HG02840 (cell line): ENCODE measurements around the gene CSF3R.
A peak's percentile ranks its signal among the peaks of the same experiment; 100 is the strongest.

Source experiments
- ATAC-seq: cut with Tn5 transposase; IDR thresholded peaks from one replicate; pipeline ENCODE4 v1.9.1; 2021; ENCODE audit warnings: mild to moderate bottlenecking, moderate library complexity, moderate number of reproducible peaks; ENCODE audit not compliant: unreplicated experiment, low FRiP score

CSF3R gene

DNA sequence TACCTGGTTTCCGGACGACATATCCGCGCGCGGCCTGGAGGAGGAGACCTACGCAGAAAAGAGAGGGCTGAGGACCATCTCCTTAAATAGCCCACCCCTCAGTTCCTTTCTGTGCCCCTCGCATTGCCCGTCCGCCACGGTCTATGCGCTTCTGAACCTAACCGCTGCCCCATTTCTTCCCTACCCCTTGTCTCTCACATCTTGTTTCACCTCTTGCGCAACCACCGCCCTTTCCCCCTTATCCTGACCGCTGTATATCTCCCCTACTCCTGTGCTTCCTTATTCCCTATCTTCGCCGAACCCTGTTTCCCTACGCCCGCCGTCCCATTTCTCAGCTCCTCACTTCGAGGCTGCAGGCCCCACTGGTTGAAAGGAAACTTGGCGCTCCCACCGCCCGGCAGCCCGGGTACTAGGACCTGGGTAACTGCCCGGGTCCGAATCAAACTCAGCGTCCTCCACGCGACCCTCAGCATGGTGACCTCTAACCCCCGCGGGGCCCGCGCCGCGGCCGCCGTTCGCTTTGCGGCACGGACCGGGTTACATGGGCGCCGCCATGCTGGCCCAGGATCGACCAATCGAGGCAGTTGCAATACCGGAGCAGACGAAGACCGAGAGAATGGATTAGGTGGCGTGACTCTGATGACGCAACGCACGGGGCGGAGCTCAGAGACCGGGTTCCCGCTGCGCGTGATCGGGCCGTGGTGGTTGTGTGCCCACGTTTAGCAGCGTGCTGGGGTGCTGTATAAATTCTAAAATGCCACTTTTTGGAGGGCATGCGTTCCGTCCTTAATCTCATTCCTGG lies 18.7 kb downstream of the CSF3R start, which contains the start of gene MRPS15:
Gene MRPS15 (minus strand): TSS at position 582 of the 802 bp plus-strand sequence. CDS start 109 bp downstream, at position 473.
- peak; percentile 80 for ATAC-seq

- ATAC-seq = no peak
These were observed 19.3 kb downstream of the CSF3R start for GRCh38 chr1:36463463-36463802.

DNA sequence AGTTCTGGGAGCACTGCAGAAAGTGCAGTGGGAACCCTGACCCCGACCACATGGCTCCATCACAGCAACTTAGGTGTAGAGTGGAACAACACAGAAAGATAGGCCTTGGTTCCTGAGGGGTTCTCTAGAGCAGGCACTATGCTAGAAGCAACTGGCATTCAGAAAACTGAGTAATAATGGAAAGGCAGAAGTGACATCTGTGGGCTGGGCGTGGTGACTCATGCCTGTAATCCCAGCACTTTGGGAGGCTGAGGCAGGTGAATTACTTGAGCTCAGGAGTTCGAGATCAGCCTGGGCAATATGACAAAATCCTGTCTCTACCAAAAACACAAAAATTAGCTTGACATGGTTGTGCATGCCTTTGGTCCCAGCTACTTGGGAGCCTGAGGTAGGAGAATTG lies 23.8 kb downstream of the CSF3R start:
- ATAC-seq = no peak

DNA sequence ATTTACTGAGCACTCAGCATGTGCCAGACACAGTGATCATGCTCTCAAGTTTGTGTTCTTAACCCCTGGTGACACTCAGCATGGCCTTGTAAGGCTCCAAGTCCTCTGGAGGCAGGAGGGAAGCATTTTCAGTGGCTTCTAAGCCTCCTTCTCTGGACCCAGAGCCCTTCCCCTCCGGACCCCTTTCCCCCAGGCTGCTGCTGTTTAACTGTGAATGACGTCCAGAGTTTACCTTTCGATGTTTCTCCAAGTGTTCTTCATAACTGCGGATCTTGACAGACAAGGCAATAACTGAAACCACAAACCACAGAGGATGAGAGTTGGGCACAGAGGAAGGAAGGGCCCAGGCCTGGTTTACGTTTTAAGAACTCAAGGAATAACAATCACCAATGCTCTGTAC lies 25.0 kb downstream of the CSF3R start:
- ATAC-seq = no peak

- no peak for ATAC-seq
These were observed 26.3 kb downstream of the CSF3R start for GRCh38 chr1:36456391-36456928.

DNA sequence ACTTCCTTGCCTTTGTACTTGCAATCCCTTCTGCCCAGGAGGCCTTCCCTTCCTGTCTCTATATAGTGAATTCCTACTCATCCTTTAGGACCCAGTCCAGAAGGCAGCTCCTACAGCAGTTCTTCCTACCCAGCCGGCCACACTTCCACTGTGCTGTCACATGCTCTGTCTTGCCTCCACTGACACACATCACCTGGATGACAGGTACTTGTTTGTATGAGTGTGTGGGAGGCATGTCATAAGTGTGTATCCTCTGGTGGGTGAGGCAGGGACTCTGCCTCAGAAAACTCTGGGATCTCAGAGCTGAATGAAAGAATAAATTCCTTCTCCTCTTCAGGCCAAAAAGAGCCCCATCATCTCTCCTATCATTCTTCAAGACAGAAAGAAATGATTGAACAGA lies 27.3 kb downstream of the CSF3R start:
- ATAC-seq = no peak

- no peak for ATAC-seq
These were observed 28.9 kb downstream of the CSF3R start for GRCh38 chr1:36453600-36454388.

DNA sequence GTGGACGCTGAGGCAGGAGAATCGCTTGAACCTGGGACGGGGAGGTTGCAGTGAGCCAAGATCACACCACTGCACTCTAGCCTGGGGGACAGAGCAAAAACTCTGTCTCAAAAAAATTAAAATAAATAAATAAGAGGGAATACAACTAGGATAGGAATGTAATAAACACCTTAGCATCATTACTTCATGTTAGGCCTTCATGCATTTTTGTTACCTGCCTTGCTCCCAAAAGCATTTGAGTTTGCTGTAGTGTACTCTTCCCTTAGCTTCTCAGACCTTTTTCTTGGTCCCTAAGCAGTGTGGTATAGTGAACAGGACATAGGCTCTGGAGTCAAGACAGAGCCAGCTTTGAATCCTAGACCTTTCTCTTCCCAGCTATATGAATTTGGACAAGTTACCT lies 29.7 kb downstream of the CSF3R start:
- ATAC-seq = no peak

DNA sequence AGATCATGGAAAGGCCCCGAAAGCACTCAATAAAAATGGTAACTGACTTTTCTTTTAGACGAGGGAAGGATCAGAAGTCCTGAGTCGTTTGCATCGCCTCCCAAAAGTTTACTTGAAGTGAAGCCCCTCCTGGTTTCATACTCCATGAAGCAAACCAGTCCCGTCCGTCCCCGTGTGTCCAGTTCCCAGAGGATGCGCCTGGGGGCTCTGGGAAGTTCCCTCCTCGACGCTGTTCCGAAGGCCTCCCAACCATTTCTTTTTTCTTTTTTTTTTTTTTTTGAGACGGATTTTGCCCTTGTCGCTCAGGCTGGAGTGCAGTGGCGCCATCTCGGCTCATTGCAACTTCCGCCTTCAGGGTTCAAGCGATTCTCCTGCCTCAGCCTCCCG lies 31.8 kb downstream of the CSF3R start:
- ATAC-seq = no peak

GRCh38 chr1:36450270-36450918 lies 32.3 kb downstream of the CSF3R start, which contains the start of gene OSCP1:
OSCP1 (minus strand) TSS chr1:36450451; CDS start chr1:36450369, 82 bp downstream.
- peak; percentile 95 for ATAC-seq

DNA sequence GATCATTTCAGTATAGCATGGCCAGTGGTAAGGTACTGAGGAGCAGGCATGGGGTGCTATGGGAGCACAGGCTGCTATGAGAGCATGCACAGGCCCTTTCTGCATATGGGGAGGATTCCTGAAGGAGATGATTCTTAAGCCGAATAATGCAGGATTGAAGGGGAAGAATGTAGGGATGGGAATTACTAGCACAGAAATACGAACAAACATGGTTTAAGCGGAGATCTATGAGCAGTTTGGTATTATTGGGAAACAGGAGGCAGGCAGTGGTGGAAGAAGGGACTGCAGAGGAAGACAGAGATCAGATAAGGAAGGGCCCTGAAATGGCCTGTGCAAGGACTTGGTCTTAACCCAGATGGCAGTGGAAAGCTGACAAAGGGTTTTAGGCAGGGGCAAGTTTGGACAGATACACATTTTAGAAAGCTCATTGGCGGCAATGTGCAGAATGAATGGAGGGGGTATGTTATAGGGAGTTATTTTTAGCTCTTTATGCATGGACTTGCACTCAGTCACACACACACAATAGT lies 34.1 kb downstream of the CSF3R start:
- ATAC-seq = no peak

GRCh38 chr1:36447450-36447849 lies 35.3 kb downstream of the CSF3R start:
- ATAC-seq = no peak

- ATAC-seq = no peak
These were observed 36.0 kb downstream of the CSF3R start for GRCh38 chr1:36446746-36447145.

DNA sequence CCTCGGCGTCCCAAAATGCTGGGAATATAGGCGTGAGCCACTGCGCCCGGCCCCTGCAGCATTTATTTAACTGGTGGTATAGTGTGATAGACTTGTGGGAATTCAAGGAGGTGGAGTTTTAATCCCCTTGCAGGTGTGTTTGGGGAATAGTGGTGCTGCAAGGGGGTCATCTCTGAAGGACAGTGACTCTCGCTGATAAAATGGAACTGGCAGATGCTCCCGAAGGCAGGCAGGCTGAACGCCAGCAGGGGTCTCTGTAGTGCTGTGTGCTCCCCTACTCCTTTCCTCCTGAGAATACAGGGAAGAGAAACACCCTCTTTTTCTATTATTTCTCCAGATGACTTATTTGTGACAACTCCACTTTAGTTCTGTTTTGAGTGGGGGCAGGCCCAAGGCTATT lies 36.4 kb downstream of the CSF3R start:
- no peak for ATAC-seq

GRCh38 chr1:36443297-36443696 lies 39.4 kb downstream of the CSF3R start:
- no peak for ATAC-seq

DNA sequence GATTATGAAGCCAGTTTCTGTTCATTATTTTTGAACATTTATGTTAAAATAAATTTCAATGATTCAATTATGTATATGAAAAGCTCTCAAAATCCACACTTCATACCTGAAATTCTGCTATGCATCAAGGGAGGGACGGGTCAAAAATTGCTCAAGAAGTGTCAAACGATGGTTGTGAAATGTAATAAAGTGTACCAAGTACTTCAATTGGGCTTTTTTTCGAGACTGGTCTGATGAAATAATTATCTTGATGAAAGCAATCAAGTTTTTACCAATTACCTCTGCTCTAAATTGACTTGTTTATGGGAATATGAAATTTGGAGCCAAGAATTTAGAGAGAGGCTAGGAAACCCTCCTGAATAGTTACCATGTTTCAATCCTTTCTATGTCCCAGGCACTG lies 40.4 kb downstream of the CSF3R start:
- no peak for ATAC-seq

DNA sequence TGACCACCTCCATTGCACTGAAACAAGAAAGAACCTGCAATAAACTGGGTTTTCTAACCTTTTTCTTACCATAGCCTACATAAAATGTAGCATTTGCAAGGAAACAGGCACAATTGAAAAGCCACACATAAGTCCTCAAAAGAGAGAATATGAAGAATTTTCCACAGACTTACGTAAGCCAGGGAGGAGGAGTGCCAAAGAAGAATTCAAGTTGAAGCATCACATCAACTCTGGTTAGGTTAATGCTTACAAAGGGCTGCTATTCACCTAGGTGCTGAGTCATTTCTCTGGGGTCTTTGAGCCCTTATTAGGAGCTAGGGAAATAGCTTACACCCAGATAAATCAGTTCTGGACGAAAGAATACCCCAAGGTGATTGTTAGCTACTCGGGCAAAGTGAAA lies 42.1 kb downstream of the CSF3R start:
- ATAC-seq = no peak

DNA sequence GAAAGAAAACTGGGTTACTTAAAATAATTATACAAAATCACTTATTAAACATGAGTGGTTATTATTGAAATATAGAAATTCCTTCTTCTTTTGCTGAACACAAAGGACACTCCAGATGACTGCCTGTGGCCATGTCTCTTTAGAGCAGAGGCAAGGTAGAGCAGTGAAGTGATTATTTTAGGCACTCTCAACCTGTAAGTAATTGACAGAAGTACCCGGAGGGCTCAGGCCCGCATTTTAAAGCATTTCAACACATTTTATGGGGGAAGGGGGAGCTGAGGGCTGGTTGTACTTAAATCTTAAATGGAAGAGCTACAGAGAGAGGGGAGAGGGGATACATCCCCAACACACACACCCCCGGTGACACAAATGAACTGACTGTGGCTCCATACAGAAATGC lies 42.7 kb downstream of the CSF3R start:
- ATAC-seq = no peak

GRCh38 chr1:36438715-36439114 lies 44.0 kb downstream of the CSF3R start:
- no peak for ATAC-seq

DNA sequence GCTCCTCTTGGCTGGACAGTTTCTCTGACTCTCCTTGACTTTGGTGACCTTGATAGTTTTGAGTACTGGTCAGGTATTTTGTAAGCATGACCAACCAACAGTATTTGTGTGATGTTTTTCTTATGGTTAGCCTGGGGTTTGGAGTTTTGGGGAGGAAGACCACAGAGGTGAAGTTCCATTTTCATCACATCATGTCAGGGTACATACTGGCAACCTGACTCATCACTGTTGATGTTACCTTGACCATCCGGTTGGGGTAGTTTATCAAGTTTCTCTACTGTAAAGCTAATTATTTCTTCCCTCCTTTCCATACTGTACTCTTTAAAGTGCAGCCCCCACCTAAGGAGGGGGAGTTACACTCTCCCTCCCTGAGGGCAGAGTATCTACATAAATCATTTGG lies 45.9 kb downstream of the CSF3R start:
- no peak for ATAC-seq

DNA sequence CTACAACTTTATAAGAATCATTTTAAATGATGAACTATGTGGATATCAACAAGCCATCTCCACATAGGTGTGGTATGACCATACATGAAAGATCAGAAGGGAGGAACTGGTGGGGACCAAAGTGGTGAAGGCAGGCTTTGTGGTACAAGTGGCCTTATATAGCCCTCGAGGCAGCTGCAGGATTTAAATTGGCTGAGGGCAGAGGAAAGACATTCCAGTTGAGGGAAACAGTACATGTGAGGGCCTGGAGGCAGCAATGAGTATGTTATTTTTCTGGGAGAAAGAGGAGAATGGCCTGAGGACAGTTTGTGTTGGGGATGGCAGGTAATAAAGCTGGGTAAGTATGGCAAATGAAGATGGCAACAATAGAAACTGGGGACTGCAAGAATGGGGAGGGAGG lies 49.6 kb downstream of the CSF3R start:
- ATAC-seq = no peak
